Fibroblast of skin of right quadriceps (primary cell): ENCODE data around the gene NIPSNAP3A.
"Not testable (repeated sequence)": the region's sequence is repeated elsewhere in the genome, so short reads cannot be mapped to it uniquely, and the experiment has no call there.

Source experiments
- DNase-seq: peaks from one replicate; pipeline ENCODE4 v3.0.0-alpha.2; 2013

The NIPSNAP3A gene

DNA sequence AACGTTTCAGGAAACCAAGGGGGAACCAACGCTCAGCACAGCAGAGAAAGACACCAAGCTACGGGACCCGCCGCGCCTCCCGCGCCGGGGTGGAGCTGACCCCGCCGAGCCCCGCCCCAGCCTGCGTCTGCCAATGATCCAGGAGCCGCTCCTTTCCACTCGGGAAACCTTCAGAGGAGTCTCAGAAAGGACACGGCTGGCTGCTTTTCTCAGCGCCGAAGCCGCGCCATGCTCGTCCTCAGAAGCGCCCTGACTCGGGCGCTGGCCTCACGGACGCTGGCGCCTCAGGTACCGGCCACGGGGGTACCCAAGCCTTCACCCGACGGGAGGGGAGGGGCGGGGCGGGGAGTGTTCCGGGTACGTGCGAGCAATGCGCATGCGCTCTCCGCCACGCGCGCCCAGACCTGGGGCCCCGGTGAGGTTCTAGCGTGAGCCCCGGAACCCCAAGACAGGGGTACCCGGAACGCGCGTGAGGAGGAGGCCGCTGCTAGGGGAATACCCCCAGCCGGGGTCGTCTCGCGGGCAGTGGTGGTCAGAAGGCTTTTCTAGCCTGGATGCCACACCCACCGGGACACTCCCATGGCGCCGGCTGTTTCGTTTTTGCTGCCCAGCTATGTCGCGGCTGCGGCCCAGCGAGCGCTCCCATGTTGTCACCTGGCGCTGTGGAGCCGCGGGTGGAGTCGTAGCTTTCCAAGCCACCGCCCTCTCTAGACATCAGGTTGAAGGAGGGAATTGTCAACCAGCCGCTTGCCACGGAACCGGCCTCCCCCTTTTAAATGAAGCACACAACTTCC is at the start of gene NIPSNAP3A:
Gene NIPSNAP3A (plus strand): TSS at position 119 of the 794 bp plus-strand sequence. CDS start 110 bp downstream, at position 229.
- peak; percentile 74 for DNase-seq

GRCh38 chr9:104700306-104700705 is 47.2 kb upstream of the NIPSNAP3A start:
- DNase-seq, result peak; percentile 13

- DNase-seq, result not testable (repeated sequence)
Observed at GRCh38 chr9:104708737-104709136, 38.7 kb upstream of the NIPSNAP3A start.

DNA sequence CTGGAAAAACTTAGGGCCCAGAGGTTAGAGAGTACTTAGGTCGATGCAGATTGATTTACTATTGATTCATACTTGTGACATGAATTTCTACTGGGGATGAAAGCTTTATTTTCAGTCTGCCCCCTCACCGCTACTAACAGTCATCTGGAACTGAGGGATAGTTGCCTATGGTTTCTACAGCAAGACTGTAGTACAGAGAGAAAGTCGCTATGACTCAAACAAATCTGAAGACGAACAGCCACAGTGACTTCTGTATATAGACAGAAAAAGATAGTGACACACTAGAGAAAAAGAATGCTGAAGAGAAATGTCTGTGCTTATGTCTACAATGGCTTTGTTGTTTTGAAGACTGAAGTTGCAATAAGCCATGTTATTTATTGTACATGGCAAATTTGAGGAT is 35.9 kb upstream of the NIPSNAP3A start:
- no peak for DNase-seq

DNA sequence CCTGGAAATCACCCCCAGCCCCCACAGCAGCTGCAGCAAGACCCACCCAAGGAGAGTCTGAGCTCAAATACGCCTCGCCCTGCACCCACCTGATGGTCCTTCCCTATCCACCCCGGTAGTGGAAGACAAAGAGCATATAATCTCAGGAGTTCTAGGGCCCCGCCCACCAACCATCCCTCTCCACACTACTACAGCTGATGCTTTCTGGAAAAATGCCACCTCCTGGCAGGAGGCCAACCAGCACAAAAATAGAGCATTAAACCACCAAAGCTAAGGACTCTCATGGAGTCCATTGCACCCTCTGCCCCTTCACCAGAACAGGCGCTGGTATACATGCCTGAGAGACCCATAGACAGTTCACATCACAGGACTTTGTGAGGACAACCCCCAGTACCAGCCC is 22.5 kb upstream of the NIPSNAP3A start:
- no peak for DNase-seq

DNA sequence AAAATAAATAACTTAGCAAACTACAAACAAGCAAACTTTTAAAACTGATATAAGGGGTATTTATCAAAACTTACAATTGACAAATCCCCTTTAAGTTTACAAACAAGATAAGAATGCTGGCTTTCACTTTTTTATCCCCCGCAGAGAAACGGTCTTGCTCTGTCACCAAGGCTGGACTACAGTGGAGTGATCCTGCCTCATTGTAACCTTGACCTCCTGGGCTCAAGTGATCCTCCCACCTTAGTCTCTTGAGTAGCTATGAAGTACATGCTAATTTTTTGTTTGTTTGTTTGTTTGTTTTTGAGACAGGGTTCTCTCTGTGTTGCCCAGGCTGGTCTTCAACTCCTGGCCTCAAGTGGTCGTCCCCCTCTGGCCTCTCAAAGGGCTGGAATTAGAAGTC is 9.0 kb upstream of the NIPSNAP3A start:
- no peak for DNase-seq

GRCh38 chr9:104740621-104741020 is 6.9 kb upstream of the NIPSNAP3A start:
- peak; percentile 75 for DNase-seq

- peak; percentile 68 for DNase-seq
Observed at GRCh38 chr9:104743376-104743985, 4.0 kb upstream of the NIPSNAP3A start.

DNA sequence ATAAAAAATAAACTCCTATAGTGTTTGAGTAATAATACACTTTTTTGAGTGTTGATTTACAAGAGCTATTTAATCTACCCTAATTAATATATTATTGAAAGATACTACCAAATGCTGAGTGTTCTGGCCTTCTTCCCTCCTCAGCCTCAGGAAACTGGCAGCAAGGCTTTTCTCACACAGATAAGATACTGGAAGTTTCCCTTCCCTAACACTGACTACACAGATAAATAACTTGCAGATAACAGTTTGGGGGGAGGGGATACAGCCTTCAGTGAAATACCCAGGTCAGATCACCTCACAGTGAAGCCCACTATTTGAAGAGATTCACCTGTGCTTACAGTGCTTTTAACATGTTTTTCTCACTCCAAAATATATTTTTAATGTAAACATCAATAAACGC is 1.6 kb upstream of the NIPSNAP3A start:
- DNase-seq, result no peak

GRCh38 chr9:104746285-104746684 is 1.2 kb upstream of the NIPSNAP3A start:
- no peak for DNase-seq

DNA sequence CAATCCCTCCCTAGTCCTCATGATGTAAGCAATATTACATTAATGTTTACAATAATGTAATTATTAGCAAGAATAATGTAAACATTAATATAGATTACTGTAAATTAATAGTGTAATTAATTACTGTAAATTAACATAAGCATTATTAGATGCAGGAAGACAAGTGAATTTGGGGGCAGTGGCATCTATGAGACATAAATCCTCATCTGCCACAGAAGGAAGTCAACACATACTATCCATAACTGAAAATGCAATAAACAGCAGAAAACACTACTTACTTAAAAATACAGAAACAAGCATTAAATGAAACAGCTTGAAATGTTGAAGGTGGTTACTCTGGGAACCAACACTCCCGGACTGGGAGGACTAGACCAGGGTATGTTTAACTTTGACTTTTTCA is 685 bp upstream of the NIPSNAP3A start:
- DNase-seq, result no peak

DNA sequence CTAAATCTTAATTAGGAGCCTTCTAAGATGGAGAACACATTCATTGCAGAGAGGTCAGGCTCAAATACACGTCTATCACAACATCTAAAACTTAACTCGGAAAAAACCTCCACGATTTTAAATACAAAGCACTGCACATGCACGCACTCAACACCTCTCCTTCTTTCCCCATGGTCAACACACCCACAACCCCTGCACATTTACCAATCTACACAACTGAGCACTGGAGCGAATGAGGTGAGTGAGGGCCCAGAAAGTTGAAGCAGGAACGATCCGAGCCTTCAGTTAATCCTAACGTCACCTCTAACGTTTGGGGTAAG is 278 bp upstream of the NIPSNAP3A start:
- DNase-seq, result no peak

- DNase-seq, result peak; percentile 30
Observed at GRCh38 chr9:104748359-104749031, 1.0 kb downstream of the NIPSNAP3A start.

DNA sequence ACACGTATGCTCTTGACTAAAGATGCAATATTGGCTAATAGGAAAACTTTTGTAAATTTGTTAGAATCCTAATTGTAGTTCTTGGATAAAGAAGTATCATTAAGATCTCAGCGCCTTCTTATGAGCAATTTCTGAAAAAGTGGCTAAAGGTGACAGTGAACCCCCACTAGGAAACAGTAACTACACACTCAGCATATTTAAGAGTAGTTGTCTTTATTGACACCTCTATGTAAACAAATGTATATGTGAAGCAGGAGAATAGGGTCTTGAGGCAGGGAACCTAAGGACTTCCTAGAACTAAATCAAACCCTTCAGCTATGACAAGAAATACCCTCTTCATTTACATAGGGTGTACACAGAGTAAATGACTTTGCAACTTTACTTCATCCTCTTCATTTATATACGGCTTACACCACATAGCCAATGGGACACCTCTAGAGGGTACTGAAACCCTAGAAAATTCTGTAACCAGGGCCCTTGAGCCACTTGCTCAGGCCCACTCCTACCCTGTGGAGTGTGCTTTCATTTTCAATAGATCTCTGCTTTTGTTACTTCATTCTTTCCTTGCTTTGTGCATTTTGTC is 2.8 kb downstream of the NIPSNAP3A start:
- no peak for DNase-seq

- DNase-seq, result no peak
Observed at GRCh38 chr9:104758974-104759373, 11.5 kb downstream of the NIPSNAP3A start.

DNA sequence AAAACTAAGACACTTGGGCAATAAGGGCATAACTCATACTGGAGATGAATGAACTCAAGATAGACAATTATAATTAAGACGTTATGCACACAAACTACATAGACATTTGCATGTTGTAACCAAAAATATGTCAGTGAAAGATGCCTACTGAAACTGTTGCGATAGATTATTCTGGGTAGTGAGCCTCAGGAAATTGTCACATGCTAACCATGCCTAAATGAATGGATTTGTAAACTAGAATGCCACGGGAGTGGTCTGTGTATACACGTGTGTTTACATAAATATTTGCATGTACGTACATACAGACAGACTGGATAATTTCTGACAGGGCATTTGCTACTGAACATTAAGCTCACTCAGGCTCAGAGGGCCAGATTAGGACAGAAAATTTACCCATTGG is 17.7 kb downstream of the NIPSNAP3A start:
- DNase-seq, result no peak

GRCh38 chr9:104766025-104766424 is 18.5 kb downstream of the NIPSNAP3A start:
- DNase-seq, result no peak

- DNase-seq, result no peak
Observed at GRCh38 chr9:104767507-104767906, 20.0 kb downstream of the NIPSNAP3A start.

DNA sequence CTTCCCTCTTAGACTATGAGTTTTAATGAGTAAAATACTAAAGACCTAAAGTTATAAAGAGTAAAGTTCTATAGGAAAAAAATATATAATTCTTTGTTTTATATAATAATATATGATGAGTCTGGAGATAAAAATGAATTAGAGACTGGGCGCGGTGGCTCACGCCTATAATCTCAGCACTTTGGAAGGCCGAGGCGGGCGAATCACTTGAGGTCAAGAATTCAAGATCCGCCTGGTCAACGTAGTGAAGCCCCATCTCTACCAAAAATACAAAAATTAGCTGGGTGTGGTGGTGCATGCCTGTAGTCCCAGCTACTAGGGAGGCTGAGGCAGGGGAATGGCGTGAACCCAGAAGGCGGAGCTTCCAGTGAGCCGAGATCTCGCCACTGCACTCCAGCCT is 21.5 kb downstream of the NIPSNAP3A start:
- DNase-seq, result not testable (repeated sequence)

DNA sequence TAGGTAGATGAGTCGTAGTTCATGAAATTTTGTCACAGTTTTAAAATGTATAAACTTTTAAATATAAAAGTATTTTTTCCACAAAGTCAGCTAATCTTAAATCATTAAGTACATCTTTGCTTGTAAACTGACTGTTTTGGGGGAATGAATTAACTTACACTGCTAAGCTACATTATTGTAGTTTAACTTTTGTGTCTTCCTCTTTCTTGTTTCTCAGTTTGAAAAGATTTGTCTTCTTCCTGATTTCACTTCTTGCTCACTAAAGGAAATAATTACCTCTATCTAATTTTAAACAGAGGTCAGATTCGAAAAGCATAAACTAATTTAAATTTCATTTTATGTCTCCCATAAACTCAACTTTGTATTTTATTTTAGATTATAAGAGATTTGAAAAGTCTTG is 22.2 kb downstream of the NIPSNAP3A start:
- DNase-seq, result no peak

GRCh38 chr9:104772714-104773510 is 25.4 kb downstream of the NIPSNAP3A start:
- DNase-seq, result peak; percentile 41

DNA sequence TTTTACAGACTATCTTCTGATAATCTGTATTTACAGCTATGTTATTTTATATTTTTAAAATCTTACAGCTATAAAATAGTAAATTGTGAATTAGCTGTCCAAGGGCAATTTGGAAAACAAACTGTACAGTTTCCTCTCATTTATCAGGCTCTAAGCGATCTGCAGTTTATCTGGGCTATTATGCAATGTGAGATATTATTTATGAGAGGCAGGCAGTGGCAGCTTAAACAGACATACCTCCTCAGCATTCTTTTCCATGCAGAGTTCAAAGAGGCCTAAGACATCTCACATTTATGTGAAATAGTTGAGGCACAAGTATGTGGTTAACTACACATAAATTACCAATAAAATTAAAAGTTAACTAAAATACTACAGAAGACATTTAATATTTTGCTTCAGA is 26.6 kb downstream of the NIPSNAP3A start:
- peak; percentile 25 for DNase-seq
